Activated B cell treated with CpG ODN at 0.5 μM for 24 hours (primary cell): ENCODE data around the gene CD151. TPM values are rescaled to one million over a fixed set of nuclear protein-coding genes. Genes with fewer than 3 reads are reported as not detected.

Source experiments
- ATAC-seq: fragments of 200-7000 bp; cut with Tn5 transposase; one replicate; pipeline ENCODE4 v1.10.0; 2021; ENCODE audit warnings: low read depth, mild to moderate bottlenecking, moderate library complexity
- CTCF ChIA-PET: fragments of 350-600 bp; sonication (Branson Sonifier 250); formaldehyde crosslinking; loops from one replicate; lab custom pipeline; 2021; ENCODE audit warnings: antibody characterized with exemption; lab: Charles Lee
- POLR2A ChIA-PET: fragments of 350-600 bp; sonication (Branson Sonifier 250); formaldehyde crosslinking; loops from one replicate; lab custom pipeline; 2021; ENCODE audit warnings: antibody characterized with exemption; lab: Charles Lee
- DNase-seq: peaks from one replicate; pipeline ENCODE4 v3.0.0; 2022
- H3K27ac Mint-ChIP-seq: one replicate; pipeline ENCODE4 v1.8.0; 2020; ENCODE audit warnings: mixed read lengths
- H3K27me3 Mint-ChIP-seq: one replicate; pipeline ENCODE4 v1.8.0; 2021; ENCODE audit warnings: mixed read lengths
- H3K36me3 Mint-ChIP-seq: one replicate; pipeline ENCODE4 v1.8.0; 2021; ENCODE audit warnings: low read depth, mixed read lengths
- H3K4me1 Mint-ChIP-seq: one replicate; pipeline ENCODE4 v1.8.0; 2021; ENCODE audit warnings: mixed read lengths
- H3K4me3 Mint-ChIP-seq: one replicate; pipeline ENCODE4 v1.8.0; 2020; ENCODE audit warnings: mild to moderate bottlenecking, mixed read lengths
- H3K9me3 Mint-ChIP-seq: one replicate; pipeline ENCODE4 v1.8.0; 2020; ENCODE audit warnings: mixed read lengths
- intact Hi-C: fragments of 100-400 bp; cut with micrococcal nuclease; formaldehyde crosslinking; loops from one replicate; pipeline ENCODE4 v1.15.1; 2024
- total RNA-seq: library from RNA; stranded (reverse); gene quantifications from 2 replicates; pipeline ENCODE4 v1.2.3, GENCODE V29; 2022
- TF ChIP-seq, protein P1 (sequence below): fragments of 200-600 bp; IDR thresholded peaks from one replicate; pipeline ENCODE4 v1.8.0; 2022; ENCODE audit warnings: antibody characterized with exemption, mild to moderate bottlenecking

CD151 gene
- total RNA-seq, 1 donor from 2014 or later: 14.4 TPM

- ChIA-PET CTCF (no interaction called here), POLR2A (no interaction called here)
These were observed 40.0 kb downstream of the CD151 start for GRCh38 chr11:872799-873198.

GRCh38 chr11:873706-874105, 41.0 kb downstream of the CD151 start:
- POLR2A ChIA-PET: interaction anchor here (0.7 kb wide), 1 partner anchor 78 kb away, joined by 5 read pairs; no protein-coding TSS in a partner anchor
- CTCF ChIA-PET: no interaction called here
- no peak overlapping the region for H3K4me3 Mint-ChIP-seq
- no peaks in the 10 kb centered on the region for H3K4me1 Mint-ChIP-seq
- H3K27ac Mint-ChIP-seq: no peak overlapping the region
- no peak for DNase-seq
- no peaks in the 10 kb centered on the region for H3K27me3 Mint-ChIP-seq
- TF ChIP-seq, protein P1, sequence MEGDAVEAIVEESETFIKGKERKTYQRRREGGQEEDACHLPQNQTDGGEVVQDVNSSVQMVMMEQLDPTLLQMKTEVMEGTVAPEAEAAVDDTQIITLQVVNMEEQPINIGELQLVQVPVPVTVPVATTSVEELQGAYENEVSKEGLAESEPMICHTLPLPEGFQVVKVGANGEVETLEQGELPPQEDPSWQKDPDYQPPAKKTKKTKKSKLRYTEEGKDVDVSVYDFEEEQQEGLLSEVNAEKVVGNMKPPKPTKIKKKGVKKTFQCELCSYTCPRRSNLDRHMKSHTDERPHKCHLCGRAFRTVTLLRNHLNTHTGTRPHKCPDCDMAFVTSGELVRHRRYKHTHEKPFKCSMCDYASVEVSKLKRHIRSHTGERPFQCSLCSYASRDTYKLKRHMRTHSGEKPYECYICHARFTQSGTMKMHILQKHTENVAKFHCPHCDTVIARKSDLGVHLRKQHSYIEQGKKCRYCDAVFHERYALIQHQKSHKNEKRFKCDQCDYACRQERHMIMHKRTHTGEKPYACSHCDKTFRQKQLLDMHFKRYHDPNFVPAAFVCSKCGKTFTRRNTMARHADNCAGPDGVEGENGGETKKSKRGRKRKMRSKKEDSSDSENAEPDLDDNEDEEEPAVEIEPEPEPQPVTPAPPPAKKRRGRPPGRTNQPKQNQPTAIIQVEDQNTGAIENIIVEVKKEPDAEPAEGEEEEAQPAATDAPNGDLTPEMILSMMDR: no peak
- H3K9me3 Mint-ChIP-seq: no peaks in the 10 kb centered on the region
- peaks cover 23% of the 10 kb centered on the region for H3K36me3 Mint-ChIP-seq
- intact Hi-C loops: no loop called here
- no peak for ATAC-seq

More at GRCh38 chr11:872799-873198, 40.0 kb downstream of the CD151 start:
- Mint-ChIP-seq H3K27ac (no peak overlapping the region), H3K36me3 (peaks cover 25% of the 10 kb centered on the region), H3K27me3 (no peaks in the 10 kb centered on the region), H3K4me3 (no peak overlapping the region), H3K4me1 (no peaks in the 10 kb centered on the region), H3K9me3 (no peaks in the 10 kb centered on the region)
- intact Hi-C loops: no loop called here
- TF ChIP-seq, protein P1: no peak
- ATAC-seq (no peak), DNase-seq (no peak)

DNA sequence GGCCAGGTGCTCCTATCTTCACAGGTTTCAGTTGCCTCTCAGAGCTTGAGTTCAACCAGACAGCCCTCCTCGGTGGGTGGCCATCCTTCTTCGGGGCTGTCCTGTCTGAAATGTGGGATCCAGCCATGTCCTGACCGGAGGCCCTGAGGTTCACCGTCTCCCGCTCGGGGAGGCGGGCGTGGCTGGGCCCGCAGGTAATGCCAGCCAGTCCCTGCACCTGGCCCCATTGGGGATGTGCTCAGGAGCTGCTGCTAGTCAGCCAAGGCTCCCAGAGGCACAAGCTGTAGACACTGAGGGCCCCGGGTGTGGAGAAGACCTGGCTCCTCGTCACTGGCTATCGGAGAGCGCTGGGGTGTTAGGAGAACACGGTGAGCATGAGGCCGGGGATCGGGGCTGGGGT, 42.5 kb downstream of the CD151 start:
- Mint-ChIP-seq H3K4me3 (no peak overlapping the region), H3K36me3 (peaks cover 28% of the 10 kb centered on the region), H3K27me3 (no peaks in the 10 kb centered on the region), H3K4me1 (no peaks in the 10 kb centered on the region), H3K9me3 (no peaks in the 10 kb centered on the region), H3K27ac (no peak overlapping the region)
- POLR2A ChIA-PET: no interaction called here
- TF ChIP-seq, protein P1: no peak
- intact Hi-C loops: no loop called here
- ATAC-seq (no peak), DNase-seq (no peak)
- CTCF ChIA-PET: no interaction called here

GRCh38 chr11:875769-876301, 43.1 kb downstream of the CD151 start:
- H3K9me3 Mint-ChIP-seq: no peaks in the 10 kb centered on the region
- TF ChIP-seq, protein P1: no peak
- ATAC-seq: no peak
- no peak overlapping the region for H3K27ac Mint-ChIP-seq
- no peaks in the 10 kb centered on the region for H3K27me3 Mint-ChIP-seq
- no peak for DNase-seq
- H3K36me3 Mint-ChIP-seq: peaks cover 33% of the 10 kb centered on the region
- H3K4me3 Mint-ChIP-seq: no peak overlapping the region
- intact Hi-C loops: no loop called here
- ChIA-PET POLR2A (no interaction called here), CTCF (no interaction called here)
- no peaks in the 10 kb centered on the region for H3K4me1 Mint-ChIP-seq

DNA sequence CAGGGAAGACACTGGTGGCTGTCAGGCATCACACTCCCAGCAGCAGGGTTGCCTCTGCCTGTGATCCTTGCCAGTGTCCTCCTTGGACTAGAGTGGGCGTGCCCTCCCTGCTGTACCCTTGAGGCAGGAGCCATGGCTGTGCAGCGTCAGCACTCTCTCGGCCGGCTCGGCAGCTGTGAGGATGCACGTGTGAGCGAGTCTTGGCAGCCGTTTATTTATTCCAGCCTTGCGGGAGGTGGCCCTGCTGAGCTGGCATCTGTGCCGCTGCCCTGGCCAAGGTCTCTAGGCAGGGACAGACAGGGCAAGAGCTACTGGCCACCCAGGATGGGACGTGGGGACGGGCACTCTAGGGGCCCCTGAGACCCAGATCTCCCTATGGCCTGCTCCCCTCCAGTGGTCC, 43.8 kb downstream of the CD151 start:
- POLR2A ChIA-PET: interaction anchor here (0.5 kb wide), 1 partner anchor 44 kb away, joined by 4 read pairs; no protein-coding TSS in a partner anchor
- no peak for DNase-seq
- Mint-ChIP-seq H3K36me3 (peaks cover 36% of the 10 kb centered on the region), H3K9me3 (no peaks in the 10 kb centered on the region), H3K27ac (no peak overlapping the region), H3K4me1 (no peaks in the 10 kb centered on the region), H3K27me3 (no peaks in the 10 kb centered on the region), H3K4me3 (no peak overlapping the region)
- intact Hi-C loops: no loop called here
- CTCF ChIA-PET: no interaction called here
- ATAC-seq: no peak
- TF ChIP-seq, protein P1: no peak
